Ovary (tissue), 9 donors: Measurements from ENCODE around the gene SLC22A14. TPM values are rescaled to one million over a fixed set of nuclear protein-coding genes. Genes with fewer than 3 reads are reported as not detected.

Source experiments
- DNase-seq, 5 donors: peaks; one replicate each; pipeline ENCODE4 v3.0.0-alpha.2; 2019 to 2020
- H3K27ac ChIP-seq, 2 donors: fragments of 200-600 bp; one replicate each; pipeline versions ENCODE4 v1.5.1 to v1.8.0; 2019 to 2022
- H3K27me3 ChIP-seq: fragments of 200-600 bp; one replicate; pipeline ENCODE4 v1.8.0; 2022
- H3K36me3 ChIP-seq: fragments of 200-600 bp; sonication (generic); one replicate; pipeline ENCODE4 v1.5.1; 2019
- H3K4me1 ChIP-seq: one replicate; pipeline ENCODE4 v1.8.1; 2013; ENCODE audit warnings: mild to moderate bottlenecking, moderate library complexity; ENCODE audit not compliant: insufficient read depth
- H3K4me3 ChIP-seq: fragments of 200-600 bp; sonication (generic); one replicate; pipeline ENCODE4 v1.5.1; 2017
- H3K9me3 ChIP-seq, 2 donors: fragments of 200-600 bp in 1 of 2; sonication (generic) in 1 of 2; one replicate each; pipeline versions ENCODE4 v1.5.1 to v1.8.1; 2013 to 2019; ENCODE audit warnings: mild to moderate bottlenecking in 1 of 2, moderate library complexity in 1 of 2
- CTCF ChIP-seq, 3 donors: fragments of 450-650 bp in 2 of 3; fragments of 200-600 bp in 1 of 3; IDR thresholded peaks; one replicate each; pipeline versions ENCODE4 v1.5.1 to v1.8.0; 2016 to 2022; ENCODE audit warnings: antibody characterized with exemption in 3 of 3, mild to moderate bottlenecking in 1 of 3
- EP300 ChIP-seq: sonication (generic); formaldehyde crosslinking; IDR thresholded peaks from one replicate; pipeline ENCODE4 v1.6.1; 2017; ENCODE audit warnings: antibody characterized with exemption
- POLR2A ChIP-seq: fragments of 450-650 bp; IDR thresholded peaks from one replicate; pipeline ENCODE4 v1.6.1; 2017; ENCODE audit warnings: antibody characterized with exemption, mild to moderate bottlenecking, moderate library complexity
- WGBS, 3 donors: extraction: QIAGEN DNeasy Blood & Tissue Kit in 1 of 3; methylation state at CpG; one replicate each; pipeline versions ENCODE4 v1.1.5 to v1.1.7; 2013 to 2017; 5-methylcytosine and 5-hydroxymethylcytosine counted together
- intact Hi-C, 4 donors: fragments of 100-400 bp; cut with DNase I; formaldehyde crosslinking; loops; one replicate each; pipeline versions ENCODE4 v1.11.0 to v1.15.1; 2022 to 2023
- polyA plus RNA-seq, 2 donors: library from polyadenylated mRNA; stranded (reverse); fragments of 200-250 nt in 1 of 2; fragments of 350-450 nt in 1 of 2; fragmentation: Illumina TruSeq in 1 of 2; extraction: RNeasy Lipid Tissue Mini Kit (QIAGEN cat#74804) in 1 of 2; gene quantifications; one replicate each; pipeline ENCODE4 v1.2.3, GENCODE V29; 2013 to 2014
- total RNA-seq, 7 donors: library from RNA; depleted of rRNA in 2 of 7; stranded (reverse); fragments of >200 nt in 2 of 7; fragmentation: NEBNext Ultra II Directional in 3 of 7; extraction: Animal tissue kit (Norgen Biotek cat#: 25700) in 3 of 7; gene quantifications; one replicate each; pipeline versions ENCODE4 v1.1.0 to v1.2.4, GENCODE V29; 2016 to 2023
- donor health status: DM: no; HTN: no; CAD: no; lungs with moderate emphysema.
- donor health status: DM: no; HTN: no; CAD: no.
- donor health status: Bipolar disorder and iron deficiency.
- donor health status: DM: yes; HTN: yes; CAD: no.
- donor health status: DM: no; HTN: no; CAD: no.
- donor health status: DM: yes; HTN: yes; CAD: no.

SLC22A14 gene
- total and polyA plus RNA-seq, 9 donors: 0.12 to 0.55 TPM; not detected in 7

- TF ChIP-seq EP300: no peak
- no peak for TF ChIP-seq CTCF (IDR thresholded peaks at IDR 0.05)
- TF ChIP-seq POLR2A: no peak
- DNase-seq: no peak
- intact Hi-C loops: no loop called here
- 78 to 94% (median 89%) methylated on average over 2 of the region's 2 CpGs for WGBS, 3 donors
- H3K4me3 ChIP-seq: no peak overlapping the region
- H3K27me3 ChIP-seq: no peaks in the 10 kb centered on the region
- no peaks in the 10 kb centered on the region for H3K4me1 ChIP-seq
- no peaks in the 10 kb centered on the region for H3K36me3 ChIP-seq
- H3K9me3 ChIP-seq: no peaks in the 10 kb centered on the region
- H3K27ac ChIP-seq: no peak overlapping the region
Observed at GRCh38 chr3:38267662-38268061, 14.4 kb upstream of the SLC22A14 start.

DNA sequence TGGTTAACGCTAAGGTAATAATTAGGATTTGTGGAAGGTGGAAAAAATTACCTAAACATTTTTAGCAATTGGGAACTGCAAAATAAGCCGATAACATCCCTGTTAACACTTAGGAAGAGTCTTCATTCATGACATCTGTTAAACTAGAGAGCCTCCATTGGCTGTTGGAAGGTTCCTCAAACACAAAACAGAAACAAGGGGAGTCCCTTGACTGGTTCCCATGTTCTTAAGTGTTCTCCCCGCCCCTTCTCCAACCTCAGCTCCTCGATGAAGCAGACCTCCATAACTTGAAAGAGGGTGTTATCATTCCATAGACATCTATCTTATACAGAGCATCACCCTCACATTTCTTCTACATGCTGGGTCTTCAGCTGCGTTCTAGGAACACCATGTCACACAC lies 14.0 kb upstream of the SLC22A14 start:
- DNase-seq: no peak
- WGBS, 3 donors: 76 to 82% (median 78%) methylated on average over 5 of the region's 5 CpGs
- TF ChIP-seq EP300 (no peak), POLR2A (no peak), CTCF (IDR thresholded peaks at IDR 0.05) (no peak)
- Histone ChIP-seq H3K4me3 (no peak overlapping the region), H3K27me3 (no peaks in the 10 kb centered on the region), H3K36me3 (no peaks in the 10 kb centered on the region), H3K9me3 (no peaks in the 10 kb centered on the region), H3K4me1 (no peaks in the 10 kb centered on the region), H3K27ac (no peak overlapping the region)
- intact Hi-C loops: no loop called here

DNA sequence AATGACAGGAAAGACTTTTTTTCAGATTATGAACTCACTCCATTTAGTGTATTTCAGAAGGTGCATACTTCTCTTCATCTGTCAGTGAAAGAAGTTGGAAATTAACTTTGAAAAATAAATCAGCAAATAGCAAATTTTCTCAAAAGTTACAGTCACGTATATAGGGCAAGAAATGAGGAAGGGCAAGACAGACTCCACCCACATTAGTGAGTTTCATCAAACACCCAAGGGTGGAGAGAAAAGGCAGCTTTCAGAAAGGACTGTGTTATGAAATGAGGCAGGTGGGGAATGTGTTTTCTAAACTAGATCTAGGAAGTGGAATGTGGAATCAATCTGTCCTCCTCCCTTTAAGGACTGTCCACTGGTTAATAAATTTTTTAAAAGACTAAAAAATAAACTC lies 13.6 kb upstream of the SLC22A14 start:
- no peaks in the 10 kb centered on the region for H3K4me1 ChIP-seq
- H3K9me3 ChIP-seq: no peaks in the 10 kb centered on the region
- no peak for TF ChIP-seq POLR2A
- TF ChIP-seq CTCF (IDR thresholded peaks at IDR 0.05): no peak
- TF ChIP-seq EP300: no peak

DNA sequence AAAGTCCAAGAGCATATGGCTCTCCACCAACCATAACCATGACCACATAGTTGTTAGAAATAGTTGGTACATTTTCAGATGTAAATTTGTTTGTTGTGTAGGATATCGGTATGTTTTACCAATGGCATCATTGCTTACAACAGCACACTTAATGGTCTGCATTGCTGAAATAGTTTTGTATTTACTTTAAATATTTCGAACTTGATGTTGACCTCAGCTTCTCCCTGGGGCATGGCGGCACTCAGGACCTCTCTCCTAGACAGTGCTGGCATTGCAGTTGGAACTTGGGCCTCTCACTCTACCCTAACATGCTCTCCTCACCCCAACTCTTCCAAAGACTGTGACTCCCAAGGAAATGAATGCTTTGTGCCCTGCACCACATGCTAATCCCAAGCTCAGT lies 11.5 kb upstream of the SLC22A14 start:
- Histone ChIP-seq H3K36me3 (no peaks in the 10 kb centered on the region), H3K27ac (no peak overlapping the region), H3K4me1 (no peaks in the 10 kb centered on the region), H3K4me3 (no peak overlapping the region), H3K27me3 (no peaks in the 10 kb centered on the region), H3K9me3 (no peaks in the 10 kb centered on the region)
- TF ChIP-seq CTCF (IDR thresholded peaks at IDR 0.05): no peak
- no peak for TF ChIP-seq EP300
- TF ChIP-seq POLR2A: no peak
- intact Hi-C loops: no loop called here
- no peak for DNase-seq
- 77 to 84% (median 79%) methylated on average over 3 of the region's 3 CpGs for WGBS, 3 donors

More for the DNA sequence above, 13.6 kb upstream of the SLC22A14 start:
- no peaks in the 10 kb centered on the region for H3K27me3 ChIP-seq
- H3K4me3 ChIP-seq: no peak overlapping the region
- intact Hi-C loops: no loop called here
- H3K27ac ChIP-seq: no peak overlapping the region
- no peaks in the 10 kb centered on the region for H3K36me3 ChIP-seq
- 45 to 64% (median 60%) methylated on average over 1 of the region's 1 CpG for WGBS, 3 donors
- DNase-seq: no peak

DNA sequence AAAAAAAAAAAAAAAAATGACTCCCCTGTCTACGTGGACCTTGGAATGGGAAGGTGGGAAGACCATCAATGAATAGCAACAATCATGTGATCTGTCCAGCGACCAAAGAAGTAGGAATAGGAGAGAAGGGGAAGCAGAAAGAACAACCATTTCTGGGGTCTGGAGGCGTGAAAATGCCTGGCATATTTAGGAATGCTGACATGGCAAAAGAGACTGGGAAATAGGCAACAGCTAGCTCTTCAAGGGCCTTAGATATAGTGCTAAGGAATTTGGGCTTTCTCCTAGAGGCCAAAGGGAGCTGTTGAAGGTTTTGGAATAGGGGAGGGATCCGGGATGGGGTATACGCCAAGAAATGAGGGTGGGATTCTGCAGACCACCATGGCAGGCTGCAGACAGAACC lies 10.5 kb upstream of the SLC22A14 start:
- H3K27me3 ChIP-seq: no peaks in the 10 kb centered on the region
- H3K9me3 ChIP-seq: no peaks in the 10 kb centered on the region
- H3K4me3 ChIP-seq: no peak overlapping the region
- TF ChIP-seq EP300 (no peak), CTCF (IDR thresholded peaks at IDR 0.05) (no peak), POLR2A (no peak)
- intact Hi-C loops: no loop called here
- no peaks in the 10 kb centered on the region for H3K4me1 ChIP-seq
- no peak overlapping the region for H3K27ac ChIP-seq
- no peak for DNase-seq
- 88 to 90% (median 90%) methylated on average over 5 of the region's 5 CpGs for WGBS, 3 donors
- no peaks in the 10 kb centered on the region for H3K36me3 ChIP-seq
